ENCODE measurements around the gene DAZAP2.
"Not testable (repeated sequence)": the region's sequence is repeated elsewhere in the genome, so short reads cannot be mapped to it uniquely, and the experiment has no call there.

DAZAP2 gene

DNA sequence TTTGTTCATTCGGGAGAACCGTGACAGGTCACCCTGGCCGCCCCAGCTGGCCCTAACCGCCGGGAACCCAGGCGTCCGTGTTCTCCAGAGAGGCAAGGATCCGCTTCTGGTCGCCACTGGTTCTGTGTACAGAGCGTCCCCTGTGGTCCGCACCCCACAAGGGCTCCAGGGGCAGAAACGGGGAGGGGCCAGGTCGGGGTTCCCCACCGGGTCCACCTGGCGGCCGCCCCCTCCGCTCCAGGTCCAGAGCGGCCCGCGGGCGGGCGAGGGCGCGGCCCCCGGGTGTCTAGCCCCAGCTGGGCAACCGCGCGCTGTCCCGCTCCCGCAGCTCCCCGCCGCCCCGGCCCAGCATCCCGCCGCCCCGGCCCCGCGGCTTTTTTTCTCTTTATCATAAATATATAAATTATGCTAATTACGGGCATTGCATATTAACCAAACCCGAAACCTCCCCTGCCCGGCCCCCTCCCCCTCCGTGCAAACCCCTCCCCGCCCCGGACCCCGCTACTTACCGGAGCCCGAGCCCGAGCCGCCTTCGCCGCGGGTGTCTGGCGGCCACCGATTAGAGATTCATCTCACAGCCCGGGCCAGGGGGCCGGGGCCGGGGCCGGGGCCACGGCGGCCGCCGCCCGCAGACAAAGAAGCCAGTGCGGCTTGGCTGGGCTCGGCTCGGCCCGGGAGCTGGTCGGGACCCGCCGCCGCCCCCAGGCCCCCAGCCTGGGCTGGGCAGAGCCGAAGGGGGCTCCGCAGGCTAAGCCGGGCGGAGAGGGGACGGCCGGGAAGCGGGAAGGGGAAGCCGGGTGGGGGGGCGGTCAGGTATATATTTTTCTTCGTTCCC lies 21.3 kb upstream of the DAZAP2 start:
- DNase-seq (ENCODE audit: low spot score): peak; percentile 51

DNA sequence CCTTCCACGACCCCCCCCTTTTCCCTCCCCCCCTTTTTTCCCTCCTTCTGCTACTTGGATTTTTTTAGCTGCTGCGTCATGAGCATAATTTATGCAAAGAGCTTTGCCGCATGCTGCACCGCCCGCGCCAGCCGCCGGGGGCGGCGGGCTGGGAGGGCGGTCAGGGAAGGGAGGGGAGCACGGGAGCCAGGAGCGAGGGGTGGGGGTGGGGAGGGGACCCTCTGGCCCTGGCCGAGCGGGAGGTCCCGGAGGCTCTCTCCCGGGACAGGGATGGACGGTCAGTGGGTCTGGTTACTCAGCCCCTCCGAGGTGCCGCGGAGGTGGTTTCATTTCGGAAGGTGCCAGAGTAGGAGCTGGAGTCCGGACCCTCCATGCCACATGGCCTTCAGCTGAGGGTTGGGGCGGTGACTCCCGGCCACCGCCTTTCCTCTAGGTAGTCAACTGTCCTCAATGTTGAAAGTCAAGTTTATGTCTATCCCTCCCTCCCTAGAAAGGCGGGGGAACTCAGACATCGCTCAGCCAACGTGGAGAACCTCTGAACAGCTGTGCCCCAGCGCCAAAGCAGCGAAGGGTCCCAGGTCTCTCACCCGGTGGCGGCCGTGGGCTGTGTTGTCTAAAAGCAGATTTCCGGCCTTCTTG lies 20.5 kb upstream of the DAZAP2 start, which contains the start of gene POU6F1:
POU6F1 (minus strand) TSS at position 95 of the 639 bp plus-strand sequence. CDS start 11,226 bp downstream, outside the sequence.
- peak; percentile 70 for DNase-seq (ENCODE audit: low spot score)

DNA sequence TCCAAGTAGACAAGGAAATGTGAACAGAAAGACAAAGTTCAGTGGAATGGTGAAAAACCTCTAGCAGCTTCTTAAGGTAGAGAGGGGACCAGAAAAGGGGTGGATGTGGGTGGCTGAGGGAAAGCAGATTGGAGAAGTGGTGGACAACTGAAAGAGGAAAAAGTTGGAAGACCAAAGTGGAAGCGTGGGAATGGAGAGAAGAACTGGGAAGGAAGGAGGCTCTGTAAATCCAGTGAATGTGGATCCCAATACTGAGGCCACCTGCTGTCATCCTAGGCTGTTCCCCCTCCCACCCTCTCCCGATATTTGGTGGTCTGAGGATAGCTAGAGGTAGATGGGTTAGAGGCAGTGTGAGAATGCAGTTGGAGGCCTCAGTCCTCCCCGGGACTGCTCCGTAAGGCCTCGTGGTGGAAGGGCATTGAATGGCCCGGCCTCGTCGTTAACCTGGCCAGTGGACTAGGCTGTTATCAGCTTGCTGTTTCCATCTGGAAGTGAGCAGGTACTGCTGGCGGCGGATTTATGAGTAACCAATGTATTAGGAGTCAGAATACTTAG lies 19.9 kb upstream of the DAZAP2 start:
- DNase-seq (ENCODE audit: low spot score): no peak

- DNase-seq (ENCODE audit: low spot score): no peak
These were observed 19.3 kb upstream of the DAZAP2 start for GRCh38 chr12:51219322-51219721.

DNA sequence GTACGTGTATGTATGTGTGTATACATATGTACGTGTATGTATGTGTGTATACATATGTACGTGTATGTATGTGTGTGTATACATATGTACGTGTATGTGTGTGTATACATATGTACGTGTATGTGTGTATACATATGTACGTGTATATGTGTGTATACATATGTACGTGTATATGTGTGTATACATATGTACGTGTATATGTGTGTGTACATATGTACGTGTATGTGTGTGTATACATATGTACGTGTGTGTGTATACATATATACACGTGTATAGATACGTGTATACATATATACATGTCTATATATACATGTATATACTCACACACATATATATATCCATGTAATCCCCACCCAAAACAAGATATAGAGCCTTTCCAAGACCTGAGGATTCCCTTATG lies 18.8 kb upstream of the DAZAP2 start:
- not testable (repeated sequence) for DNase-seq (ENCODE audit: low spot score)

DNA sequence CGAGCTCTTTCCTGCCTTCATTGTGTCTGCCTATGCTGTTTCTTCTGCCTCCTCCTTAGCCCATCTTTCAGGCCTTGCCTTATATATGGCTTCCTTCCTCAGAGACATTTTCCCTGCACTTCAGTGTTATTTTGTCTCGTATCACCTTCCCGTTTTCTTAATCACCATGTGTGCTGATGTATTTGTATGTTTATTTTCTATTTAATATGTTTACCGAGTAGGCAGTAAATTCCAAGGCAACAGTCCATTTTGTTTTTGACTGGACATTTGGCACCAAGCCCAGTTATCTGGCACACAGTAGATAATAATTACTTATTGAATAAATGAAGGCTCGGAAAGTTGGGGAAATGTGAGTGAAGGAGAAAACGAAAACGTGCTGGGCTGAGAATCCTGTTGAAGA lies 16.2 kb upstream of the DAZAP2 start:
- no peak for DNase-seq (ENCODE audit: low spot score)

- no peak for DNase-seq (ENCODE audit: low spot score)
These were observed 14.0 kb upstream of the DAZAP2 start for GRCh38 chr12:51224625-51225024.

DNA sequence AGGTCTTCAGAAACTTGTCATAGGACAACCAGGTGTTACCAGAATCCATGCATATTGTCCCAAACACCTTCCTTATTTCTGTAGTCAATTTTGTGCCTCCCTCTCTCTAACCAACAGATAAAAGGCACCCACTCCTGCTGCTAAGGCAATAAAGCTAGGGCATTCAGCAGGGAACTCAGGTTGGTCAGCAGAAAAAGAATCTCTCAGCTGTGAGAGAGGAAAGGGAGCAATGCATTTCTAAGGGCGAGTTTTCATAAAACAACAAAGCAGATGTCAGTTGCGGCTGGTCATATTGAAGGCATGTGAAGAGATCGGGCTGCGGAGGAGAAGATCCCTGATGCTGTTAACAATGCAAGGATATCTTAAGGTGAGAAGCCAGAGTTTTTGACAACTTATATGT lies 13.4 kb upstream of the DAZAP2 start:
- DNase-seq (ENCODE audit: low spot score): no peak

GRCh38 chr12:51225771-51226170 lies 12.9 kb upstream of the DAZAP2 start:
- DNase-seq (ENCODE audit: low spot score): no peak

- not testable (repeated sequence) for DNase-seq (ENCODE audit: low spot score)
These were observed 11.5 kb upstream of the DAZAP2 start for GRCh38 chr12:51227112-51227511.

DNA sequence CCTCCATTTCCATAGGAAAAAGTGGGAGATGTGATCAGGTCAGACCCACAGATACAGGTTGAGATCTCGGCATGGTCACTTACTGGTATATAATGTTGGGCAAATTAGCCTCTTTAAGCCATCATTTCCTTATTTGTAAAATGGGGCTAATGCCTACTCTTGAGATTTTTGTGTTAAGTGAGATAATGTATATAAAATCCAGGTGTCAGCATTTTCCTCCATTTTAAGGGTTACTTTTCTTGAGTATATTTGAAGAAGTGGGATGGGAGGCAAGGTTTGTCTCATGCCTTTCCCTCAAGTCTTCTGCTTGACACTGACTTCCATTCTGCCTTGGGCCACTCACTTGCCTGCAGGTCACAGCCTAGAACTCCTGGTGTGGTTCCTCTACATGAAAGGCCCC lies 10.7 kb upstream of the DAZAP2 start:
- no peak for DNase-seq (ENCODE audit: low spot score)

DNA sequence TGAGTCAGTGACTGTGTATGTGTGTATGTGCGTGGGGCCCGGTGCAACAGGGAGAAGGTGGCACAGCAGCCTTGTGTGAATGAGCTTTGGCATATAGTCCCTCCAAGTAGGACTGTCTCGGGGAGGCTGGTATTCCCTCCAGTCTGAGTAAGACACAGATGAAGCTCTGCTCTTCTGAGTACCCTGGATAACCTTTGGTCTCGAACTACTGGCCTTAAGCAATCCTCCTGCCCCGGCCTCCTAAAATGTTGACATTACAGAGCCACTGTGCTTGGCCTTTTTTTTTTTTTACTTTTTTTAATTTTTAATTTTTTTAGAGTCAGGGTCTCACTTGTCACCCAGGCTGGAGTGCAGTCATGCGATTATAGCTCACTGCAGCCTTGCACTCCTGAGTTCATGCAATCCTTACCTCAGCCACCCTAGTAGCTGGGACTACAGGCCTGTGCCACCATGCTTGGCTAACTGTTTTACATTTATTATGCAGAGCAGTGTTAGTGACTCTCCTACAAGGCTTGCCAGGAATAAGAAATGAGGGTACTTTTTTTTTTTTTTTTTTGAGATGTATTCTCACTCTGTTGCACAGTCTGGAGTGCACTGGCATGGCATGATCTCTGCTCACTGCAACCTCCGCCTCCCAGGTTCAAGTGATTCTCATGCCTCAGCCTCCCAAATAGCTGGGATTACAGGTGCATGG lies 9.4 kb upstream of the DAZAP2 start:
- DNase-seq (ENCODE audit: low spot score): no peak

- no peak for DNase-seq (ENCODE audit: low spot score)
These were observed 6.0 kb upstream of the DAZAP2 start for GRCh38 chr12:51232642-51233041.

DNA sequence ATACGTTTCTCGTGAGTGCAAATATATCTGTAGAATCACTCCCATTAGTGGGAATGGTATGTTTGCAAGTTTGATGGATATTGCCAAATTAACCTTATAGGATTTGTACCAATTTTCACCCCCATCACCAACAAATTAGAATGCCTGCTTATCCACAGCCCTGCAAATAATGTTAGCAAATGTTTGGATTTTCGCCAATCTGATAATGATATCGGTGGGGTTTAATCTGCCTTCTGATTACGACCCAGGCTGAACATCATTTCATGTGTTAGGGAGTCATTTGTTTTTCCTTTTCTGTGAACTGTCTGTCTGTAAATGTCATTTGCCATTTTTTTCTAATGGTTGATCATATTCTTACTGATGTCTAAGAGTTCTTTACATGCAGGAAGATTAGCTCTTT lies 4.1 kb upstream of the DAZAP2 start:
- no peak for DNase-seq (ENCODE audit: low spot score)

GRCh38 chr12:51238037-51238509 lies 553 bp upstream of the DAZAP2 start:
- peak; percentile 21 for DNase-seq (ENCODE audit: low spot score)

- DNase-seq (ENCODE audit: low spot score): no peak
These were observed 2.3 kb downstream of the DAZAP2 start for GRCh38 chr12:51240971-51241370.

GRCh38 chr12:51242120-51242519 lies 3.5 kb downstream of the DAZAP2 start:
- no peak for DNase-seq (ENCODE audit: low spot score)

DNA sequence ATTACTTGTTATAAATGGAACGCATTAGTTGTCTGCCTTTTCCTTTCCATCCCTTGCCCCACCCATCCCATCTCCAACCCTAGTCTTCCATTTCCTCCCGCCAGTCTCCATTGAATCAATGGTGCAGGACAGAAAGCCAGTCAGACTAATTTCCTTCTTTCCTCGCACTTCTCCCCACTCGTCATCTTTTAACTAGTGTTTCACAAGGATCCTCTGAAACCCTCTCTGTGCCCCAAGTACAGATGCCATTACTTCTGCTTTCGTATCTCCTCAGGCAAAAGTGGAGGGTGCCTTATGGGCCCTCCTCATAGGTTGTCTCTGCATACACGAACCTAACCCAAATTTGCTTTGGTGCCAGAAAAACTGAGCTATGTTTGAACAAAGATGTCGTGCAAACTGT lies 4.2 kb downstream of the DAZAP2 start:
- no peak for DNase-seq (ENCODE audit: low spot score)

DNA sequence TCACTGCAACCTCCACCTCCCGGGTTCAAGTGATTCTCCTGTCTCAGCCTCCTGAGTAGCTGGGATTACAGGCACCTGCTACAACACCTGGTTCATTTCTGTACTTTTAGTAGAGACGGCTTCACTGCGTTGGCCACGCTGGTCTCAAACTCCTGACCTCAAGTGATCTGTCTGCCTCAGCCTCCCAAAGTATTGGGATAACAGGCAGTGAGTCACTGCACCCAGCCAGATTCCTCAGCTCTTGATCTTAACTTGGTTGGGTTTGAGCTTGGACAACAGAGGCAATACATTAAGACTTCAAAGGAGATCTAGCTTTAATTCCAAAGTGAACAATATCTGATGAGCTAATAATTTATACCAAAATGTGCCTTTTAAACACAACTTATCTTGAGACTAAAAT lies 5.6 kb downstream of the DAZAP2 start:
- DNase-seq (ENCODE audit: low spot score): no peak

DNA sequence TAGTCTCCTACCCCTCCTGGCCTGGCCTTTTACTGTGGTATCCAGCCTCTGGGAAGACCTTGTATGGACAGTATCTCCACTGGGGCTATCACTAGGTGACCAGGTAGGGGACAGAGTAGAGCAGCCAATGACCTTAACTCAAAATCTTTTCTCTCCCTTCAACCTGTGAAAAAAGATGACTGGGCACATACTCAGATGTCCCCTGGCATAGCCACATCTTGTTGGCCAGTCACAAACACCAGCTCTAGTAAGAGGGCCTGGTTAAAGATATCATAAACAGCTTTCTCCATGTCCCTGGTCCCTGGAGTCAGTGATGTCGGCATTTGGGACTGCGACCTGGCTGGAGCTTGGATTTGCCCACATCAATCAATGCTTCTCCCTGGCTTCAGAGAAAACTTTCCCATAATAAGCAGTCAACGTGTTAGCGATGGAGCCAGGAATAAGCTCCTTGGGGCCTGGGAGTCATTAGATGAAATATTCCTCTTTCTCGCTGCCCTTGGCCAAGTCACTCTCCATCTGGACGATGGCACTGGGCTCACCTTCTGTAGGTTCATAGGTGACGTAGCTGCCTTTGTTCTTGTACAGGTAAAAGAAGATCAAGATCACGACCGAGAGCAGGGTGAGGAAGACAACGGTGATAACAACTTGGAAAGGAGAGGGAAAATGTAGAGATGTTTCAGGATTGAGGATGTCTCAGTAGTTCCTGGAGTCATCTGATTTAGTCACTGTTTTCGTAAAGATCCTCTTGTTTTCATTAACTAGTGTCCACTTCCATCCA lies 7.0 kb downstream of the DAZAP2 start:
- DNase-seq (ENCODE audit: low spot score): no peak

- peak; percentile 46 for DNase-seq (ENCODE audit: low spot score)
These were observed 7.7 kb downstream of the DAZAP2 start for GRCh38 chr12:51246254-51246853.
